Muscle of arm (tissue), 12 donors: ENCODE measurements around the gene PPHLN1. TPM values are rescaled to one million over a fixed set of nuclear protein-coding genes. Genes with fewer than 3 reads are reported as not detected.
A peak's percentile ranks its signal among the peaks of the same experiment; 100 is the strongest.
"Not testable (repeated sequence)": the region's sequence is repeated elsewhere in the genome, so short reads cannot be mapped to it uniquely, and the experiment has no call there.

ENCODE experiments used
- DNase-seq: peaks from one replicate; pipeline ENCODE4 v3.0.0-alpha.2; 2013
- polyA plus RNA-seq, 12 donors: library from polyadenylated mRNA; unstranded; fragments of 120-200 nt; gene quantifications; one replicate each; pipeline ENCODE4 v1.2.1, GENCODE V29; 2013; ENCODE audit not compliant: insufficient read length in 12 of 12

PPHLN1 gene
- polyA plus RNA-seq, 12 donors, result 48.4 to 79.4 (median 64.7) TPM; not detected in 1

GRCh38 chr12:42309996-42310395 lies 16.0 kb upstream of the PPHLN1 start:
- DNase-seq, result no peak

- no peak for DNase-seq
Observed at GRCh38 chr12:42315108-42315507, 10.9 kb upstream of the PPHLN1 start.

GRCh38 chr12:42320796-42321195 lies 5.2 kb upstream of the PPHLN1 start:
- no peak for DNase-seq

- DNase-seq, result no peak
Observed at GRCh38 chr12:42322567-42322966, 3.4 kb upstream of the PPHLN1 start.

- DNase-seq, result no peak
Observed at GRCh38 chr12:42323856-42324255, 2.1 kb upstream of the PPHLN1 start.

GRCh38 chr12:42325326-42325652 lies 678 bp upstream of the PPHLN1 start:
- DNase-seq, result no peak

GRCh38 chr12:42326541-42327226 lies 717 bp downstream of the PPHLN1 start:
- peak; percentile 23 for DNase-seq

GRCh38 chr12:42327227-42327590 lies 1.2 kb downstream of the PPHLN1 start:
- DNase-seq, result no peak

GRCh38 chr12:42330097-42330496 lies 4.1 kb downstream of the PPHLN1 start:
- DNase-seq, result not testable (repeated sequence)

GRCh38 chr12:42332301-42333285 lies 6.6 kb downstream of the PPHLN1 start:
- peak; percentile 42 for DNase-seq

- no peak for DNase-seq
Observed at GRCh38 chr12:42336286-42336685, 10.3 kb downstream of the PPHLN1 start.

GRCh38 chr12:42338280-42338679 lies 12.3 kb downstream of the PPHLN1 start:
- DNase-seq, result no peak

GRCh38 chr12:42342028-42342427 lies 16.1 kb downstream of the PPHLN1 start:
- no peak for DNase-seq

GRCh38 chr12:42343721-42344120 lies 17.8 kb downstream of the PPHLN1 start:
- DNase-seq, result no peak

- no peak for DNase-seq
Observed at GRCh38 chr12:42346403-42347002, 20.5 kb downstream of the PPHLN1 start.

- DNase-seq, result not testable (repeated sequence)
Observed at GRCh38 chr12:42349119-42350020, 23.4 kb downstream of the PPHLN1 start.

GRCh38 chr12:42350021-42350407 lies 24.0 kb downstream of the PPHLN1 start:
- DNase-seq, result not testable (repeated sequence)

GRCh38 chr12:42356344-42356743 lies 30.4 kb downstream of the PPHLN1 start:
- DNase-seq, result no peak

- DNase-seq, result no peak
Observed at GRCh38 chr12:42360747-42361403, 34.9 kb downstream of the PPHLN1 start.

- DNase-seq, result no peak
Observed at GRCh38 chr12:42361909-42362646, 36.1 kb downstream of the PPHLN1 start.
